Thymus (tissue), 11 donors: ENCODE measurements around the gene EBF3. TPM values are rescaled to one million over a fixed set of nuclear protein-coding genes. Genes with fewer than 3 reads are reported as not detected.

ENCODE experiments used
- DNase-seq, 9 donors: peaks; one replicate each; pipeline ENCODE4 v3.0.0-alpha.2; 2013; ENCODE audit warnings: low spot score in 9 of 9, low read depth in 6 of 9, missing footprints in 1 of 9
- H3K27ac ChIP-seq, 2 donors: one replicate each; pipeline ENCODE4 v1.5.1; 2013; ENCODE audit warnings: control low read depth in 1 of 2, low read depth in 1 of 2, low read length in 1 of 2, mild to moderate bottlenecking in 1 of 2, moderate library complexity in 1 of 2
- H3K27me3 ChIP-seq, 2 donors: one replicate each; pipeline ENCODE4 v1.5.1; 2013; ENCODE audit warnings: low read length in 1 of 2; ENCODE audit not compliant: control insufficient read depth in 2 of 2, insufficient read depth in 1 of 2
- H3K36me3 ChIP-seq, 2 donors: one replicate each; pipeline ENCODE4 v1.5.1; 2013; ENCODE audit warnings: low read length in 1 of 2, mild to moderate bottlenecking in 1 of 2, moderate library complexity in 1 of 2; ENCODE audit not compliant: control insufficient read depth in 2 of 2, insufficient read depth in 2 of 2
- H3K4me1 ChIP-seq, 2 donors: one replicate each; pipeline ENCODE4 v1.5.1; 2013; ENCODE audit warnings: low read length in 2 of 2; ENCODE audit not compliant: control insufficient read depth in 2 of 2, insufficient read depth in 2 of 2
- H3K4me3 ChIP-seq, 2 donors: one replicate each; pipeline ENCODE4 v1.5.1; 2013; ENCODE audit warnings: low read length in 2 of 2, control low read depth in 1 of 2, mild to moderate bottlenecking in 1 of 2
- H3K9me3 ChIP-seq, 2 donors: one replicate each; pipeline ENCODE4 v1.5.1; 2013; ENCODE audit warnings: low read length in 1 of 2, mild to moderate bottlenecking in 1 of 2; ENCODE audit not compliant: control insufficient read depth in 2 of 2, insufficient read depth in 1 of 2
- WGBS: extraction: QIAGEN DNeasy Blood & Tissue Kit; methylation state at CpG from one replicate; pipeline ENCODE4 v1.1.7; 2013; 5-methylcytosine and 5-hydroxymethylcytosine counted together
- polyA plus RNA-seq: library from polyadenylated mRNA; stranded (reverse); fragments of 200-250 nt; gene quantifications from one replicate; pipeline ENCODE4 v1.2.3, GENCODE V29; 2013
- total RNA-seq: library from RNA; stranded (reverse); fragments of 120-200 nt; gene quantifications from one replicate; pipeline ENCODE4 v1.2.4, GENCODE V29; 2013
- donor health status: healthy.

The EBF3 gene
- total and polyA plus RNA-seq, 2 donors = 1.5 to 1.9 TPM

GRCh38 chr10:129972966-129973673 lies 9.0 kb upstream of the EBF3 start:
- Histone ChIP-seq H3K27ac (no peak overlapping the region), H3K4me3 (no peak overlapping the region), H3K36me3 (no peaks in the 10 kb centered on the region), H3K9me3 (peaks cover 0 to 3% of the 10 kb centered on the region in 2 donors), H3K27me3 (peaks cover 77 to 92% of the 10 kb centered on the region in 2 donors), H3K4me1 (peaks cover 0 to 4% of the 10 kb centered on the region in 2 donors)
- WGBS = 23% methylated on average over 59 of the region's 59 CpGs
- DNase-seq = no peak

- H3K27me3 ChIP-seq = peaks cover 82 to 93% of the 10 kb centered on the region in 2 donors
- peaks cover 0 to 3% of the 10 kb centered on the region in 2 donors for H3K9me3 ChIP-seq
- no peaks in the 10 kb centered on the region for H3K36me3 ChIP-seq
- WGBS = 5% methylated on average over 84 of the region's 84 CpGs
- no peak overlapping the region for H3K4me3 ChIP-seq
- DNase-seq = no peak
- H3K27ac ChIP-seq = no peak overlapping the region
- H3K4me1 ChIP-seq = peaks cover 0 to 4% of the 10 kb centered on the region in 2 donors
These were observed 8.3 kb upstream of the EBF3 start for GRCh38 chr10:129972145-129972965.

- H3K4me1 ChIP-seq = peaks cover 0 to 4% of the 10 kb centered on the region in 2 donors
- WGBS = 1% methylated on average over 84 of the region's 84 CpGs
- H3K27ac ChIP-seq = no peak overlapping the region
- H3K27me3 ChIP-seq = peaks cover 88 to 96% of the 10 kb centered on the region in 2 donors
- H3K36me3 ChIP-seq = no peaks in the 10 kb centered on the region
- peaks cover 0 to 3% of the 10 kb centered on the region in 2 donors for H3K9me3 ChIP-seq
- DNase-seq = peak in 3 of 9 donors; percentile 19 to 53 (median 50)
- H3K4me3 ChIP-seq = peak overlapping the region in 1 of 2 donors; percentile 24
These were observed 7.5 kb upstream of the EBF3 start for GRCh38 chr10:129971381-129972144.

- 4% methylated on average over 58 of the region's 58 CpGs for WGBS
- H3K9me3 ChIP-seq = peaks cover 0 to 3% of the 10 kb centered on the region in 2 donors
- no peak overlapping the region for H3K27ac ChIP-seq
- H3K36me3 ChIP-seq = no peaks in the 10 kb centered on the region
- H3K27me3 ChIP-seq = peaks cover 93 to 96% of the 10 kb centered on the region in 2 donors
- no peak overlapping the region for H3K4me3 ChIP-seq
- DNase-seq = no peak
- H3K4me1 ChIP-seq = peaks cover 0 to 4% of the 10 kb centered on the region in 2 donors
These were observed 6.6 kb upstream of the EBF3 start for GRCh38 chr10:129970465-129971364.

- Histone ChIP-seq H3K4me3 (no peak overlapping the region), H3K27ac (no peak overlapping the region), H3K4me1 (peaks cover 0 to 4% of the 10 kb centered on the region in 2 donors), H3K9me3 (peaks cover 0 to 3% of the 10 kb centered on the region in 2 donors), H3K27me3 (peaks cover 96% of the 10 kb centered on the region in 2 donors), H3K36me3 (no peaks in the 10 kb centered on the region)
- no peak for DNase-seq
- 10% methylated on average over 14 of the region's 14 CpGs for WGBS
These were observed 5.9 kb upstream of the EBF3 start for GRCh38 chr10:129969911-129970464.

GRCh38 chr10:129969184-129969910 lies 5.3 kb upstream of the EBF3 start:
- Histone ChIP-seq H3K27me3 (peaks cover 96% of the 10 kb centered on the region in 2 donors), H3K4me3 (no peak overlapping the region), H3K36me3 (no peaks in the 10 kb centered on the region), H3K9me3 (peaks cover 0 to 3% of the 10 kb centered on the region in 2 donors), H3K27ac (no peak overlapping the region), H3K4me1 (peaks cover 0 to 6% of the 10 kb centered on the region in 2 donors)
- DNase-seq = no peak
- WGBS = 6% methylated on average over 68 of the region's 68 CpGs

- Histone ChIP-seq H3K4me3 (no peak overlapping the region), H3K36me3 (no peaks in the 10 kb centered on the region), H3K27me3 (peaks cover 96 to 97% of the 10 kb centered on the region in 2 donors), H3K9me3 (peaks cover 0 to 3% of the 10 kb centered on the region in 2 donors), H3K27ac (no peak overlapping the region), H3K4me1 (peaks cover 4 to 6% of the 10 kb centered on the region in 2 donors)
- 1% methylated on average over 15 of the region's 15 CpGs for whole genome bisulfite sequencing
- DNase-seq = peak in 2 of 9 donors; percentile 49 to 61
These were observed 4.7 kb upstream of the EBF3 start for GRCh38 chr10:129968853-129969183.
